Measurements from ENCODE around the gene NBPF1. TPM values are rescaled to one million over a fixed set of nuclear protein-coding genes. Genes with fewer than 3 reads are reported as not detected.
"Not testable (repeated sequence)": the region's sequence is repeated elsewhere in the genome, so short reads cannot be mapped to it uniquely, and the experiment has no call there.

Gene NBPF1
- total RNA-seq, 1 experiment from 2014 or later: 27.7 TPM

GRCh38 chr1:16611164-16611563, 2.2 kb downstream of the NBPF1 start:
- H3K9me3 Mint-ChIP-seq; H3K9ac ChIP-seq (ENCODE audit: extremely low read depth, insufficient read length, low read length); H3K4me1 Mint-ChIP-seq; H3K4me1 ChIP-seq (ENCODE audit: insufficient read depth, low read length); H3K23ac ChIP-seq (ENCODE audit: insufficient read length, low read depth, low read length); H2AK5ac ChIP-seq (ENCODE audit: insufficient read length, low read length); H3K27me3 Mint-ChIP-seq (ENCODE audit: low read depth); H4K20me1 ChIP-seq (ENCODE audit: control insufficient read depth, insufficient read depth, insufficient read length); H3K27ac ChIP-seq (ENCODE audit: insufficient read length, low read depth, low read length); H2BK5ac ChIP-seq (ENCODE audit: insufficient read length, low read length); H3K27me3 ChIP-seq (ENCODE audit: insufficient read depth, low read length); H3K79me2 ChIP-seq (ENCODE audit: insufficient read depth, low read length); H2BK12ac ChIP-seq (ENCODE audit: insufficient read length, low read depth, low read length); H3K14ac ChIP-seq (ENCODE audit: insufficient read depth, low read length); H2BK120ac ChIP-seq (ENCODE audit: low read depth, low read length, poor library complexity, severe bottlenecking); H3K4me3 Mint-ChIP-seq; H3K4ac ChIP-seq (ENCODE audit: low read depth, low read length); H4K5ac ChIP-seq (ENCODE audit: insufficient read length, low read depth, low read length); H3K36me3 Mint-ChIP-seq (ENCODE audit: insufficient read depth in 1 of 3, low read depth in 3 of 3); H2BK15ac ChIP-seq (ENCODE audit: low read depth, low read length); H3K56ac ChIP-seq (ENCODE audit: insufficient read length, low read depth, low read length); H4K91ac ChIP-seq (ENCODE audit: insufficient read length, low read depth, low read length); H3K9me3 ChIP-seq (ENCODE audit: control insufficient read depth, low read depth, low read length); H3K27ac Mint-ChIP-seq; H3K4me2 ChIP-seq (ENCODE audit: insufficient read depth, insufficient read length, low read length); H3T11ph ChIP-seq (ENCODE audit: low read length); H2AFZ ChIP-seq (ENCODE audit: low read length); H2BK20ac ChIP-seq (ENCODE audit: low read depth, low read length, poor library complexity, severe bottlenecking); H4K8ac ChIP-seq (replicated peaks; ENCODE audit: insufficient read length, low read depth, low read length); DNase-seq; H3K79me1 ChIP-seq (ENCODE audit: insufficient read depth, low read depth, low read length, poor library complexity, severe bottlenecking); H3K18ac ChIP-seq (ENCODE audit: insufficient read length, low read depth, low read length): not testable (repeated sequence)
- peaks cover 15% of the 10 kb centered on the region for H3K23me2 ChIP-seq (ENCODE audit: insufficient read length, low read depth, low read length, poor library complexity, severe bottlenecking)
- WGBS (ENCODE audit: extremely low coverage, insufficient read length, low lambda C conversion rate): no CpG with 5 or more reads among the region's 4 CpGs

DNA sequence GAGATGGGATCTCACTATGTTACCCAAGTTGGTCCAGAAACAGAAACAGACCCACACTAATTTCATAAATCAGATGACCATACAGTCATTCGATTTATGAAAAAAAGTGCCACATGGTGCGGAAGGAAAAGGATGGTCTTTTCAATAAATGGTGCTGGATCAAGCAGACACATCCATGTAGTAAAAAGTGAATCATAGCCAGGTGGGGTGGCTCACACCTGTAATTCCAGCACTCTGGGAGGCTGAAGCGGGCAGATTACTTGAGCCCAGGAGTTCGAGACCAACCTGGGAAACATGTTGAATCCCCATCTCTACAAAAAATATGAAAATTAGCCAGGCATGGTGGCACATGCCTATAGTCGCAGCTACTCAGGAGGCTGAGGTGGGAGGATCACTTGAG, 2.8 kb downstream of the NBPF1 start:
- no CpG with 5 or more reads among the region's 5 CpGs for WGBS (ENCODE audit: extremely low coverage, insufficient read length, low lambda C conversion rate)
- H3K4me1 Mint-ChIP-seq; H4K5ac ChIP-seq (ENCODE audit: insufficient read length, low read depth, low read length); H4K20me1 ChIP-seq (ENCODE audit: control insufficient read depth, insufficient read depth, insufficient read length); H2BK15ac ChIP-seq (ENCODE audit: low read depth, low read length); H2AFZ ChIP-seq (ENCODE audit: low read length); DNase-seq; H3K4me3 Mint-ChIP-seq; H2AK5ac ChIP-seq (ENCODE audit: insufficient read length, low read length); H3K27me3 Mint-ChIP-seq (ENCODE audit: low read depth); H3K9me3 Mint-ChIP-seq; H3K56ac ChIP-seq (ENCODE audit: insufficient read length, low read depth, low read length); H3K79me2 ChIP-seq (ENCODE audit: insufficient read depth, low read length); H2BK120ac ChIP-seq (ENCODE audit: low read depth, low read length, poor library complexity, severe bottlenecking); H4K8ac ChIP-seq (replicated peaks; ENCODE audit: insufficient read length, low read depth, low read length); H2BK5ac ChIP-seq (ENCODE audit: insufficient read length, low read length); H3K27me3 ChIP-seq (ENCODE audit: insufficient read depth, low read length); H3K4ac ChIP-seq (ENCODE audit: low read depth, low read length); H3K27ac ChIP-seq (ENCODE audit: insufficient read length, low read depth, low read length); H4K91ac ChIP-seq (ENCODE audit: insufficient read length, low read depth, low read length); H3K23ac ChIP-seq (ENCODE audit: insufficient read length, low read depth, low read length); H3K36me3 Mint-ChIP-seq (ENCODE audit: insufficient read depth in 1 of 3, low read depth in 3 of 3); H3K18ac ChIP-seq (ENCODE audit: insufficient read length, low read depth, low read length); H2BK20ac ChIP-seq (ENCODE audit: low read depth, low read length, poor library complexity, severe bottlenecking); H2BK12ac ChIP-seq (ENCODE audit: insufficient read length, low read depth, low read length); H3K4me1 ChIP-seq (ENCODE audit: insufficient read depth, low read length); H3K9ac ChIP-seq (ENCODE audit: extremely low read depth, insufficient read length, low read length); H3K14ac ChIP-seq (ENCODE audit: insufficient read depth, low read length); H3K79me1 ChIP-seq (ENCODE audit: insufficient read depth, low read depth, low read length, poor library complexity, severe bottlenecking); H3K4me2 ChIP-seq (ENCODE audit: insufficient read depth, insufficient read length, low read length); H3K27ac Mint-ChIP-seq; H3T11ph ChIP-seq (ENCODE audit: low read length); H3K9me3 ChIP-seq (ENCODE audit: control insufficient read depth, low read depth, low read length): not testable (repeated sequence)
- peaks cover 15% of the 10 kb centered on the region for H3K23me2 ChIP-seq (ENCODE audit: insufficient read length, low read depth, low read length, poor library complexity, severe bottlenecking)
